H1 (cell line): ENCODE measurements around the gene IFNB1.

Experiments used
- BCL11A ChIP-seq, 2 experiments: IDR thresholded peaks; one replicate each; pipeline ENCODE4 v1.6.1; 2011; ENCODE audit warnings: low read depth in 2 of 2, low read length in 2 of 2, mild to moderate bottlenecking in 2 of 2
- CHD1 ChIP-seq: IDR thresholded peaks from 2 replicates; pipeline ENCODE4 v1.6.1; 2012; ENCODE audit warnings: low read depth, low read length, improper control_type of control experiment
- CTCF ChIP-seq, 3 experiments: IDR thresholded peaks; 1 replicate in 2 of 3; 2 replicates in 1 of 3; pipeline versions ENCODE4 v1.5.1 to v1.6.1; 2011; ENCODE audit warnings: low read length in 3 of 3, mild to moderate bottlenecking in 3 of 3, inconsistent platforms in 2 of 3, low read depth in 1 of 3, moderate library complexity in 1 of 3; ENCODE audit not compliant: insufficient read depth in 1 of 3; ENCODE audit errors: control extremely low read depth in 1 of 3
- EZH2 ChIP-seq: fragments of 200-600 bp; sonication (generic); IDR thresholded peaks from 2 replicates; pipeline ENCODE4 v1.7.1; 2012; ENCODE audit warnings: low read depth, mild to moderate bottlenecking, moderate library complexity, low read length, inconsistent platforms; ENCODE audit not compliant: severe bottlenecking
- GABPA ChIP-seq: IDR thresholded peaks from 2 replicates; pipeline ENCODE4 v1.6.1; 2011; ENCODE audit warnings: mild to moderate bottlenecking, low read length, moderate library complexity, borderline replicate concordance; ENCODE audit not compliant: insufficient read depth
- POLR2A ChIP-seq, 2 experiments: IDR thresholded peaks; 1 replicate in 1 of 2; 2 replicates in 1 of 2; pipeline ENCODE4 v1.6.1; 2011; ENCODE audit warnings: low read depth in 2 of 2, low read length in 2 of 2, mild to moderate bottlenecking in 2 of 2; ENCODE audit errors: control extremely low read depth in 1 of 2
- SIN3A ChIP-seq, 2 experiments: IDR thresholded peaks in 1 of 2; conservative IDR thresholded peaks in 1 of 2; 2 replicates each; pipeline ENCODE4 v1.6.1; 2011 to 2012; ENCODE audit warnings: low read length in 2 of 2, improper control_type of control experiment in 1 of 2, low read depth in 1 of 2, mild to moderate bottlenecking in 1 of 2
- USF2 ChIP-seq: IDR thresholded peaks from 2 replicates; pipeline ENCODE4 v1.6.1; 2011; ENCODE audit warnings: low read length, improper control_type of control experiment
- YY1 ChIP-seq: IDR thresholded peaks from 2 replicates; pipeline ENCODE4 v1.6.1; 2011; ENCODE audit warnings: low read depth, mild to moderate bottlenecking, low read length

GRCh38 chr9:21078702-21079101 lies 960 bp upstream of the IFNB1 start:
- TF ChIP-seq USF2 = no peak
- TF ChIP-seq CTCF (IDR thresholded peaks at IDR 0.05; ENCODE audit: control extremely low read depth in 1 of 3, insufficient read depth in 1 of 3, low read depth in 1 of 3, low read length in 3 of 3) = peak in 1 of 3 experiments; percentile 24; a peak in 1 of 4 replicates
- no peak for TF ChIP-seq CHD1
- no peak for TF ChIP-seq GABPA
- no peak for TF ChIP-seq EZH2
- TF ChIP-seq POLR2A (IDR thresholded peaks at IDR 0.05; ENCODE audit: control extremely low read depth in 1 of 2, low read depth in 2 of 2, low read length in 2 of 2) = no peak
- TF ChIP-seq SIN3A (conservative IDR thresholded peaks at IDR 0.05 in 1 of 2, IDR thresholded peaks at IDR 0.05 in 1 of 2; ENCODE audit: low read depth in 1 of 2, low read length in 2 of 2) = no peak
- TF ChIP-seq YY1 = no peak
- no peak for TF ChIP-seq BCL11A (IDR thresholded peaks at IDR 0.05; ENCODE audit: low read depth in 2 of 2, low read length in 2 of 2)
